B cell (primary cell): ENCODE measurements around the gene SCYGR4. TPM values are rescaled to one million over a fixed set of nuclear protein-coding genes. Genes with fewer than 3 reads are reported as not detected.

Experiments used
- ATAC-seq: fragments of 200-7000 bp; cut with Tn5 transposase; one replicate; pipeline ENCODE4 v1.10.0; 2021; ENCODE audit warnings: low read depth, mild to moderate bottlenecking, moderate number of reproducible peaks, moderate library complexity
- CTCF ChIA-PET: fragments of 350-600 bp; sonication (Branson Sonifier 250); formaldehyde crosslinking; loops from one replicate; lab custom pipeline; 2021; ENCODE audit warnings: antibody characterized with exemption, inconsistent platforms; lab: Charles Lee
- POLR2A ChIA-PET: fragments of 350-600 bp; sonication (Branson Sonifier 250); formaldehyde crosslinking; loops from one replicate; lab custom pipeline; 2021; ENCODE audit warnings: antibody characterized with exemption; lab: Charles Lee
- DNase-seq: peaks from one replicate; pipeline ENCODE4 v3.0.0; 2013
- H2AFZ ChIP-seq: 2 replicates; pipeline ENCODE4 v1.6.1; 2012; ENCODE audit warnings: mild to moderate bottlenecking, low read depth, low read length; ENCODE audit not compliant: insufficient read depth, poor library complexity, severe bottlenecking
- H3K27ac ChIP-seq, 2 donors: 1 replicate in 1 of 2; 2 replicates in 1 of 2; pipeline ENCODE4 v1.5.1; 2012 to 2013; ENCODE audit warnings: low read length in 2 of 2, mild to moderate bottlenecking in 2 of 2, moderate library complexity in 1 of 2
- H3K27me3 ChIP-seq, 4 experiments: fragments of 200-600 bp in 1 of 4; sonication (generic) in 1 of 4; replicated peaks in 1 of 4; 1 replicate in 2 of 4; 2 replicates in 2 of 4; pipeline versions ENCODE4 v1.6.1 to v1.7.0; 2013 to 2016; ENCODE audit warnings: low read length in 3 of 4, mild to moderate bottlenecking in 2 of 4, mixed read lengths in 1 of 4, moderate library complexity in 1 of 4; ENCODE audit not compliant: insufficient read depth in 4 of 4, control insufficient read depth in 3 of 4; ENCODE audit errors: control extremely low read depth in 1 of 4
- H3K36me3 ChIP-seq, 2 experiments: replicated peaks in 1 of 2; 1 replicate in 1 of 2; 2 replicates in 1 of 2; pipeline versions ENCODE4 v1.6.1 to v1.7.1; 2013; ENCODE audit warnings: low read length in 1 of 2; ENCODE audit not compliant: insufficient read depth in 2 of 2, control insufficient read depth in 1 of 2; ENCODE audit errors: control extremely low read depth in 1 of 2, extremely low read depth in 1 of 2
- H3K4me1 ChIP-seq, 2 donors: fragments of 200-600 bp in 1 of 2; sonication (generic) in 1 of 2; 1 replicate in 1 of 2; 2 replicates in 1 of 2; pipeline versions ENCODE4 v1.5.1 to v1.6.1; 2013 to 2017; ENCODE audit warnings: low read length in 2 of 2; ENCODE audit not compliant: control insufficient read depth in 2 of 2, insufficient read depth in 2 of 2
- H3K4me2 ChIP-seq: replicated peaks from 2 replicates; pipeline ENCODE3; 2012; ENCODE audit warnings: mild to moderate bottlenecking, low read depth, low read length; ENCODE audit not compliant: poor library complexity, severe bottlenecking
- H3K4me3 ChIP-seq, 5 experiments: fragments of 200-600 bp in 1 of 5; sonication (generic) in 1 of 5; 1 replicate in 3 of 5; 2 replicates in 2 of 5; pipeline versions ENCODE4 v1.5.1 to v1.7.0; 2011 to 2016; ENCODE audit warnings: low read length in 4 of 5, mild to moderate bottlenecking in 4 of 5, low read depth in 2 of 5, control low read depth in 1 of 5, moderate library complexity in 1 of 5; ENCODE audit not compliant: insufficient read depth in 1 of 5; ENCODE audit errors: control extremely low read depth in 1 of 5, extremely low read depth in 1 of 5
- H3K79me2 ChIP-seq: fragments of 200-600 bp; sonication (generic); one replicate; pipeline ENCODE4 v1.6.0; 2016; ENCODE audit warnings: low read length; ENCODE audit not compliant: control insufficient read depth, insufficient read depth
- H3K9ac ChIP-seq: fragments of 200-600 bp; sonication (generic); 2 replicates; pipeline ENCODE4 v1.6.1; 2017; ENCODE audit warnings: mild to moderate bottlenecking, low read length, moderate library complexity
- H3K9me3 ChIP-seq, 3 donors: one replicate each; pipeline versions ENCODE4 v1.6.1 to v1.7.1; 2013; ENCODE audit warnings: low read length in 2 of 3; ENCODE audit not compliant: control insufficient read depth in 2 of 3, insufficient read depth in 1 of 3; ENCODE audit errors: control extremely low read depth in 1 of 3
- H4K20me1 ChIP-seq: 2 replicates; pipeline ENCODE4 v1.6.0; 2012; ENCODE audit warnings: mild to moderate bottlenecking, low read length; ENCODE audit not compliant: insufficient read depth, control insufficient read depth, poor library complexity, severe bottlenecking
- H3K27ac Mint-ChIP-seq: one replicate; pipeline ENCODE4 v1.8.0; 2021; ENCODE audit warnings: mixed read lengths
- H3K27me3 Mint-ChIP-seq: one replicate; pipeline ENCODE4 v1.8.0; 2021; ENCODE audit warnings: mixed read lengths
- H3K4me1 Mint-ChIP-seq: one replicate; pipeline ENCODE4 v1.8.0; 2021; ENCODE audit warnings: mixed read lengths
- H3K4me3 Mint-ChIP-seq: one replicate; pipeline ENCODE4 v1.8.0; 2021; ENCODE audit warnings: mixed read lengths
- H3K9me3 Mint-ChIP-seq: one replicate; pipeline ENCODE4 v1.8.0; 2022; ENCODE audit warnings: mixed read lengths; ENCODE audit not compliant: insufficient read depth
- CTCF ChIP-seq: fragments of 200-600 bp; IDR thresholded peaks from one replicate; pipeline ENCODE4 v1.8.0; 2022; ENCODE audit warnings: antibody characterized with exemption, mild to moderate bottlenecking
- EZH2 ChIP-seq: IDR thresholded peaks from 2 replicates; pipeline ENCODE4 v1.6.1; 2012; ENCODE audit warnings: borderline replicate concordance, low read depth, mild to moderate bottlenecking, moderate library complexity, low read length; ENCODE audit not compliant: insufficient read depth, poor library complexity, severe bottlenecking
- whole genome bisulfite sequencing: methylation state at CpG from one replicate; pipeline ENCODE4 v1.1.5; 2013; ENCODE audit warnings: missing lambda C conversion rate; ENCODE audit not compliant: insufficient coverage; 5-methylcytosine and 5-hydroxymethylcytosine counted together
- intact Hi-C: fragments of 100-400 bp; cut with micrococcal nuclease; formaldehyde crosslinking; loops from one replicate; pipeline ENCODE4 v1.10.0; 2022
- polyA plus RNA-seq: library from polyadenylated mRNA; depleted of rRNA; stranded (reverse); fragments of >200 nt; gene quantifications from 2 replicates; pipeline ENCODE4 v1.2.3, GENCODE V29; 2012
- total RNA-seq, 2 donors: library from RNA; stranded (reverse); fragments of 120-200 nt in 1 of 2; gene quantifications; 1 replicate in 1 of 2; 2 replicates in 1 of 2; pipeline versions ENCODE4 v1.2.3 to v1.2.4, GENCODE V29; 2013 to 2022

Gene SCYGR4
- total and polyA plus RNA-seq, 2 donors (not counting 1 experiment from before 2014, with no cell fraction given) = not detected

GRCh38 chr2:227602358-227602757 lies 14.9 kb upstream of the SCYGR4 start:
- TF ChIP-seq EZH2 (no peak), CTCF (no peak)
- H3K4me2 ChIP-seq = no peak overlapping the region
- intact Hi-C loops = no loop called here
- ATAC-seq (no peak), DNase-seq (no peak)
- CTCF ChIA-PET = no interaction called here
- H3K9me3 ChIP-seq = no peaks in the 10 kb centered on the region
- no peaks in the 10 kb centered on the region for H3K79me2 ChIP-seq
- Mint-ChIP-seq H3K9me3 (no peaks in the 10 kb centered on the region), H3K4me3 (no peak overlapping the region), H3K27me3 (peaks cover 30% of the 10 kb centered on the region), H3K4me1 (no peaks in the 10 kb centered on the region), H3K27ac (no peak overlapping the region)
- POLR2A ChIA-PET = no interaction called here
- no peak overlapping the region for H2AFZ ChIP-seq
- H3K9ac ChIP-seq = no peak overlapping the region
- H3K36me3 ChIP-seq = no peaks in the 10 kb centered on the region
- no peaks in the 10 kb centered on the region for H3K4me1 ChIP-seq
- no peak overlapping the region for H3K27ac ChIP-seq
- no peak overlapping the region for H3K4me3 ChIP-seq
- no peaks in the 10 kb centered on the region for H4K20me1 ChIP-seq
- WGBS = no CpG with 5 or more reads among the region's 3 CpGs
- H3K27me3 ChIP-seq = peaks cover 0 to 5% (median 0%) of the 10 kb centered on the region in 4 experiments

- H3K4me1 Mint-ChIP-seq = peaks cover 17% of the 10 kb centered on the region
- no peaks in the 10 kb centered on the region for H3K9me3 Mint-ChIP-seq
- H2AFZ ChIP-seq = no peak overlapping the region
- WGBS = no CpG with 5 or more reads among the region's 1 CpG
- H3K9me3 ChIP-seq = peaks cover 0 to 5% (median 0%) of the 10 kb centered on the region in 3 donors
- no peaks in the 10 kb centered on the region for H4K20me1 ChIP-seq
- H3K27me3 ChIP-seq = peaks cover 0 to 7% (median 0%) of the 10 kb centered on the region in 4 experiments
- H3K27me3 Mint-ChIP-seq = peaks cover 20% of the 10 kb centered on the region
- H3K36me3 ChIP-seq = no peaks in the 10 kb centered on the region
- no peak overlapping the region for H3K9ac ChIP-seq
- intact Hi-C loops = no loop called here
- H3K79me2 ChIP-seq = no peaks in the 10 kb centered on the region
- TF ChIP-seq CTCF (no peak), EZH2 (no peak)
- ATAC-seq (no peak), DNase-seq (no peak)
- H3K4me1 ChIP-seq = peaks cover 7 to 15% of the 10 kb centered on the region in 2 donors
- H3K27ac Mint-ChIP-seq = no peak overlapping the region
- H3K27ac ChIP-seq = no peak overlapping the region
- no peak overlapping the region for H3K4me3 Mint-ChIP-seq
- H3K4me3 ChIP-seq = no peak overlapping the region
- ChIA-PET POLR2A (no interaction called here), CTCF (no interaction called here)
- no peak overlapping the region for H3K4me2 ChIP-seq
Measured at GRCh38 chr2:227606476-227606875, 10.8 kb upstream of the SCYGR4 start.
